Ascending aorta (tissue), 2 donors: ENCODE data around the gene LSM12. TPM values are rescaled to one million over a fixed set of nuclear protein-coding genes. Genes with fewer than 3 reads are reported as not detected.
A peak's percentile ranks its signal among the peaks of the same experiment; 100 is the strongest.

Experiments used
- DNase-seq, 2 donors: peaks; one replicate each; pipeline ENCODE4 v3.0.0-alpha.2; 2019; ENCODE audit warnings: low spot score in 2 of 2
- H3K27ac ChIP-seq, 2 donors: fragments of 200-600 bp; sonication (generic); one replicate each; pipeline ENCODE4 v1.5.1; 2016 to 2017; ENCODE audit warnings: mild to moderate bottlenecking in 1 of 2
- H3K27me3 ChIP-seq: fragments of 200-600 bp; sonication (generic); one replicate; pipeline ENCODE4 v1.5.1; 2017
- H3K36me3 ChIP-seq, 2 donors: fragments of 200-600 bp; sonication (generic); one replicate each; pipeline ENCODE4 v1.5.1; 2016
- H3K4me1 ChIP-seq, 2 donors: fragments of 200-600 bp; sonication (generic); one replicate each; pipeline ENCODE4 v1.5.1; 2016 to 2017; ENCODE audit warnings: mild to moderate bottlenecking in 1 of 2
- H3K4me3 ChIP-seq, 2 donors: fragments of 200-600 bp; sonication (generic); one replicate each; pipeline ENCODE4 v1.5.1; 2016 to 2017; ENCODE audit warnings: mild to moderate bottlenecking in 1 of 2
- H3K9me3 ChIP-seq, 2 donors: fragments of 200-600 bp; sonication (generic); one replicate each; pipeline ENCODE4 v1.5.1; 2016
- intact Hi-C: fragments of 100-400 bp; cut with DNase I; formaldehyde crosslinking; loops from one replicate; pipeline ENCODE4 v1.15.1; 2023
- total RNA-seq: library from RNA; depleted of rRNA; stranded (reverse); fragments of >200 nt; gene quantifications from one replicate; pipeline ENCODE4 v1.1.0, GENCODE V29; 2016
- TF ChIP-seq, protein P1 (sequence below), 3 experiments: fragments of 200-600 bp in 2 of 3; fragments of 450-650 bp in 1 of 3; sonication (generic) in 2 of 3; IDR thresholded peaks; one replicate each; pipeline ENCODE4 v1.5.1; 2016 to 2019; ENCODE audit warnings: antibody characterized with exemption in 3 of 3, mild to moderate bottlenecking in 1 of 3, moderate library complexity in 1 of 3

The LSM12 gene
- total RNA-seq, 1 donor from 2014 or later: 12.5 TPM

DNA sequence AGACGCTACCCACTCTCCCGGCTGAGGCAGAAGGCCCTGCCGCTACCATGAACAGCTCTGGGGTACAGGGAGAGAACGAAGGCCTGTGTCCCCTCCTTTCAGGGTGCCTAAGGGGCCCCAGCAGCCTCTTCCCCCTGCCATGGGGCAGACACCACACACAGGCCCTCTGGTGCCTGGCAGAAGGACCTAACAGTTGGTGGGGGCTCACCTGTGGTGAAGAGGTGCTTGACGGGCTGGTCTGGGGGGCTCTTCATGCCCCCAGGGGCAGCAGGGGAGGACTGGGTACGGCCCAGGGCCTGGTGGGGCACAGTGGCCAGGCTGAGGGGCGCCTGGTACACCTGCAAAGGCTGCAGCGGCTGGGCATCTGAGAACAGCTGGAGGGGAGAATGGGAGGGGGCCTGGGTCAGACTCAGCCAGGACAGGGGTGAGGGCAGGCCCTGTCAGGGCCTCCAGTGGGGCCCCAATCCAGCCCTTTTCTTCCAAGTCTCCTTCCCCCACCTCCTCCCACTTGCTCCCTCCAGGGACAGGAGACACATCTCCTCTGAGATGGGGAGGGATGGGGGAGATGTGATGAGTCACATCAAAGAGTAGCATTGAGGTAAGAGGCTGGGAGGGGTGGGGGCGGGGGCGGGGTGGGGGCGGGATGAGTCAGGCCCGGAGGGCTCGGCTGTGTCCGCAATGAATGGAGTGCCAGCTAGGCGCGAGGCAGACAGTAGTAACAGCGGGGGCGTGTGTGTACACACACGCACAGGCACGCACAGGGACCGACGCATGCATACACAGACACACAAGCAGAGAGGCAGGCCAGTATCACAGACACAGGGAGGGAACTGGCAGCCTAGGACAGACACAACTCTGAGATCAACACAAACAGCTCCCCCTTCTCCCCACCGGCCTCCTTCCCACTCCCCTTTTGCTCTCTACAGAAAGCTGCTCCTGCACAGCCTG is 20.2 kb upstream of the LSM12 start:
- H3K4me1 ChIP-seq: no peaks in the 10 kb centered on the region
- peaks cover 96 to 97% of the 10 kb centered on the region in 2 donors for H3K36me3 ChIP-seq
- no peak for DNase-seq
- H3K27me3 ChIP-seq: no peaks in the 10 kb centered on the region
- no peaks in the 10 kb centered on the region for H3K9me3 ChIP-seq
- TF ChIP-seq, protein P1, sequence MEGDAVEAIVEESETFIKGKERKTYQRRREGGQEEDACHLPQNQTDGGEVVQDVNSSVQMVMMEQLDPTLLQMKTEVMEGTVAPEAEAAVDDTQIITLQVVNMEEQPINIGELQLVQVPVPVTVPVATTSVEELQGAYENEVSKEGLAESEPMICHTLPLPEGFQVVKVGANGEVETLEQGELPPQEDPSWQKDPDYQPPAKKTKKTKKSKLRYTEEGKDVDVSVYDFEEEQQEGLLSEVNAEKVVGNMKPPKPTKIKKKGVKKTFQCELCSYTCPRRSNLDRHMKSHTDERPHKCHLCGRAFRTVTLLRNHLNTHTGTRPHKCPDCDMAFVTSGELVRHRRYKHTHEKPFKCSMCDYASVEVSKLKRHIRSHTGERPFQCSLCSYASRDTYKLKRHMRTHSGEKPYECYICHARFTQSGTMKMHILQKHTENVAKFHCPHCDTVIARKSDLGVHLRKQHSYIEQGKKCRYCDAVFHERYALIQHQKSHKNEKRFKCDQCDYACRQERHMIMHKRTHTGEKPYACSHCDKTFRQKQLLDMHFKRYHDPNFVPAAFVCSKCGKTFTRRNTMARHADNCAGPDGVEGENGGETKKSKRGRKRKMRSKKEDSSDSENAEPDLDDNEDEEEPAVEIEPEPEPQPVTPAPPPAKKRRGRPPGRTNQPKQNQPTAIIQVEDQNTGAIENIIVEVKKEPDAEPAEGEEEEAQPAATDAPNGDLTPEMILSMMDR (IDR thresholded peaks at IDR 0.05): no peak
- H3K4me3 ChIP-seq: no peak overlapping the region
- H3K27ac ChIP-seq: peak overlapping the region; percentile 69 to 76
- intact Hi-C loops: loop anchor here (5.0 kb wide), 1 partner anchor 36 kb away; the partner anchor contains the start of gene HDAC5

DNA sequence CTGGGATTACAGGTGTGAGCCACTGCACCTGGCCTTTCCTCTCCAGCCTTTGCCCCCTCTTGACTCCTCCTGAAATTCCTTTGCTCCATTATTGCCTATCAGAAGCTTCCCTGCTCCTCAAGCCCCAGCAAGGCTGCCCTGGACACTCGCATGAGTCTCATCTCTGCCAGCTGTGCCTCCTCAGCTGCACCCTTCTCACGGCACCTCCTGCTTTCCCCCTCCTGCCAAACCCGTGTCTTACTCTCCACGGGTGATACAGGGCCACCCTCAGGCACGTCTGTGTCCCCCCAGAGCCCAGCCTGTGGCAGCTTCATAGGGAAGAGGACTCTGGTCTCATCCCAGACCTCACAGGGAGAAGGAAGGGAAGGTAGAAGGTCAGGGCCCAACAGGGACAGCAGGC is 19.4 kb upstream of the LSM12 start:
- no peak for DNase-seq
- TF ChIP-seq, protein P1 (IDR thresholded peaks at IDR 0.05): no peak
- Histone ChIP-seq H3K27ac (peak overlapping the region; percentile 69 to 76), H3K27me3 (no peaks in the 10 kb centered on the region), H3K4me1 (no peaks in the 10 kb centered on the region), H3K36me3 (peaks cover 89 to 97% of the 10 kb centered on the region in 2 donors), H3K9me3 (no peaks in the 10 kb centered on the region), H3K4me3 (no peak overlapping the region)
- intact Hi-C loops: loop anchor here (5.0 kb wide), 1 partner anchor 36 kb away; the partner anchor contains the start of gene HDAC5

DNA sequence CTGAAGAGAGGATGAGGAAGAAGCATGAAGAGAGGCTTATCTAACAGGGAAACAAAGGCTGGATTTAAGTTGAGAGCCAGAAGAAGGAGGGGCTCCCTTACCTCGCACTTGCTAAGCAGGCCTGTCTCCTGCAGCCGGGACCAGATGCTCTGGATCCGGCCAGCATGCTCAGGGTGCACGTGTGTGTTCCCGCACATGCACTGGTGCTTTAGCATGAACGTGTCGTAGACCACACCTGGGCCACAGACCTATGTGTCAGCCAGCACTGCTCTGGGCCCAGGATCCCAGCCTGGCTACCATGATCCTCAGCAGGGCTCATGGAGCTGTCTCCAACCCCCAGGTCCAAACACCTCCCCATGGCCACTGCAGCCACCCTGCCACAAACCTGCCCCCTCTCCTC is 18.4 kb upstream of the LSM12 start:
- intact Hi-C loops: loop anchor here (5.0 kb wide), 1 partner anchor 37 kb away; the partner anchor contains the start of gene HDAC5
- H3K9me3 ChIP-seq: no peaks in the 10 kb centered on the region
- H3K36me3 ChIP-seq: peaks cover 90 to 97% of the 10 kb centered on the region in 2 donors
- H3K27ac ChIP-seq: no peak overlapping the region
- no peaks in the 10 kb centered on the region for H3K4me1 ChIP-seq
- TF ChIP-seq, protein P1 (IDR thresholded peaks at IDR 0.05): no peak
- H3K27me3 ChIP-seq: no peaks in the 10 kb centered on the region
- H3K4me3 ChIP-seq: no peak overlapping the region
- DNase-seq: no peak

DNA sequence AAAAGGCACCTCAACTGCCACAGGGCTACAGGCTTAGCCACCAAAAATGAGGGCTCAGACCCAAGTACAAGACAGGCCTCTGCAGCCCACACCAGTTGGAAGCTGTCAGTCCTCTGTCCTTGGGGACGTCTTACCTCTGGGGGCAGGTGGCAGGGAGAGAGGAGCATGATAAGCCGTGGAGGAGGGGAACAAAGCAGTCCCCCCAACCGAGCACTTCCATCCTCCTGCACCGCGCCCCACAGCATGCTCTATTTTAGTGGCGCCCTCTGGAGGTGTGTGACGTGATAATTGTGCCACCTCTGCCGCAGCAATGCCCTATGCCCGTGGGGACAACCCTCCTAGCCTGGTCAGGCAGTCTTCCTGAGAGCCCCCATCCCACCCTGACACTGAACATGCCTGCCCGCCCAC is 17.7 kb upstream of the LSM12 start:
- no peaks in the 10 kb centered on the region for H3K9me3 ChIP-seq
- no peak overlapping the region for H3K27ac ChIP-seq
- no peaks in the 10 kb centered on the region for H3K27me3 ChIP-seq
- DNase-seq: no peak
- no peak overlapping the region for H3K4me3 ChIP-seq
- TF ChIP-seq, protein P1 (IDR thresholded peaks at IDR 0.05): peak in 1 of 3 experiments; percentile 19
- intact Hi-C loops: no loop called here
- H3K36me3 ChIP-seq: peaks cover 85 to 96% of the 10 kb centered on the region in 2 donors
- H3K4me1 ChIP-seq: no peaks in the 10 kb centered on the region

DNA sequence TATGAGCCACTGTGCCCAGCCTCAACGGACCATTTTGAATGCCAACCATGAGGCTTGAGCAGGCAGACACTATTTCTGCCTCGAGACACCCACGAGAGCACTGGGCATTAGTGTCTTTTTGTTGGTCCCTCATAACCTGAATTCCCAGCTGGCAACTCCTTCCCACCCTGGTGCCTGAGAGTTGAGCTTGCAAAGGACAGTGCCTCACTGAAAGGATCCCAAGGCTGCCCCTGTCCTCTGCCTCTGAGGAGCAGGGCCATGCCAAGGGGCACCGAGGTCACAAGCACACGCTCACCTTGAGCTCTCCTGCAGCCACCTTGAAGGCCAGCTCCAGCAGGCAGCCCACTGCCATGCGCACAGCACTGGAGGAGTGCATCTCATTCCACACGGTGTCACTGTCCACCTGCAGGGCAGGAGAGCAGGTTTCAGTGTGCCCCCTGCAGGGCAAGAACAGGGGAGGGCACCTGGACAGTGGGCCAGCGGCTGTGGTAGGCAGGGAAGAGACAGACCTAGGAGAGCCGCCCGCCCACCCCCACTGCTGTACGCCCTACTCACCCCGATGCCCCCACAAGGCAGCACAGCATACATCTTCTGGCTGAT is 16.9 kb upstream of the LSM12 start:
- H3K27me3 ChIP-seq: no peaks in the 10 kb centered on the region
- no peaks in the 10 kb centered on the region for H3K4me1 ChIP-seq
- H3K4me3 ChIP-seq: no peak overlapping the region
- TF ChIP-seq, protein P1 (IDR thresholded peaks at IDR 0.05): no peak
- H3K36me3 ChIP-seq: peaks cover 84 to 96% of the 10 kb centered on the region in 2 donors
- no peak for DNase-seq
- intact Hi-C loops: no loop called here
- no peak overlapping the region for H3K27ac ChIP-seq
- H3K9me3 ChIP-seq: no peaks in the 10 kb centered on the region
